Forelimb muscle (tissue), 1 donor: ENCODE data around the gene ABHD10. TPM values are rescaled to one million over a fixed set of nuclear protein-coding genes. Genes with fewer than 3 reads are reported as not detected.

ENCODE experiments used
- DNase-seq: peaks from one replicate; pipeline ENCODE4 v3.0.0-alpha.2; 2013; ENCODE audit warnings: low read depth
- polyA plus RNA-seq: library from polyadenylated mRNA; unstranded; fragments of 120-200 nt; gene quantifications from one replicate; pipeline ENCODE4 v1.2.1, GENCODE V29; 2013; ENCODE audit not compliant: insufficient read length

The ABHD10 gene
- polyA plus RNA-seq, 1 donor = 22.6 TPM

- DNase-seq = no peak
Measured at GRCh38 chr3:111965484-111965883, 13.3 kb upstream of the ABHD10 start.

- DNase-seq = no peak
Measured at GRCh38 chr3:111967068-111967467, 11.8 kb upstream of the ABHD10 start.

- DNase-seq = peak; percentile 54
Measured at GRCh38 chr3:111967651-111968274, 11.1 kb upstream of the ABHD10 start.

DNA sequence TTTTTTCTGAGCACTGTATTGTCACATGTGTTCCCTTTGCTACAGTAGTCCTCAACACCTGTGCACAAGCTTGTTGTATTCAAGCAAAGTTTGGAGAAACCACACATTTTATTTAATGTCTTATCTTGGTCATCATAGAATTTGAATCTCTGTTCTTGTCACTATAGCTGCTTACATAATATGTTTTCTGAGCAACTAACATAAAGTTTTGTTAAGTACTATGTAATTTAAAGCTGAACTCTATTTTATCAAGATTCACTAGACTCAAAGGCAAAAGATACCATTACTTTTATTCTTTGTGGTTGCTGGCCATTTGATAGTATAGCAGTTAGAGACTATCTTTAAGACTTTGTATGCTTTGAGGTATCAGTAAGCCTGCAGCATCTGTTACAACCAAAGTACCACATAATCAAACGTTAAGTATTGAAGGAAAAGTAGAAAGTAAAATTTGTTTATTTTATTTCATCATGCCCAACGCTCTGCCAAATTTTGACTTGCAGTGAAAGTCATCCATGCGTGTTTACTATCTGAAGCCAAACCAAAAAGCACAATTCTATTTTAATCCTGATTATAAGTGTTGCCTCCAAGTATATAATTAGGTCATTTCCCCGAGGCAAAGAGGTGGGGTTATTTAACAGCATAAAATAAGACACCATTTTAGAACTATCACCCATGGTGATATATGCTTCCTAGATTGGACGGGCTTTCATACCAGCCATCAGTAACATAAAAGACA lies 10.3 kb upstream of the ABHD10 start:
- DNase-seq = no peak

DNA sequence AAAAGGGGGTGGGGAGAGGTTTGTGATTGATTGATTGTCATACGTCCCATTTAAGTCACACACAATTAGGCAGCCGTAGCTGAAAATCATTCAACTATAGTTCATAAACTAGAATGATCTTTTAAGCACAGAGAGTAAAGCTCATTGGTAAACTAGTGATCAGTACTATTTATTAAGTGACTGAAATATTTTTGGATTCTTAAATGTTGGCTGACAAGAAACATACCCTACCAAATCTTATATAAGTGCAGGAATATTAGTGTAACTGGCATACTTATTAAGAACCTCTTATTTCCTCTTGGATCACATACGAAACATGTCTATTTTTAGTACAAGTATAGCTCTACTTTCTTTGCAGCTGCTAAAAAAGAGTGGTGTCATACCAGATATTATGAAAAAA lies 8.4 kb upstream of the ABHD10 start:
- DNase-seq = no peak

DNA sequence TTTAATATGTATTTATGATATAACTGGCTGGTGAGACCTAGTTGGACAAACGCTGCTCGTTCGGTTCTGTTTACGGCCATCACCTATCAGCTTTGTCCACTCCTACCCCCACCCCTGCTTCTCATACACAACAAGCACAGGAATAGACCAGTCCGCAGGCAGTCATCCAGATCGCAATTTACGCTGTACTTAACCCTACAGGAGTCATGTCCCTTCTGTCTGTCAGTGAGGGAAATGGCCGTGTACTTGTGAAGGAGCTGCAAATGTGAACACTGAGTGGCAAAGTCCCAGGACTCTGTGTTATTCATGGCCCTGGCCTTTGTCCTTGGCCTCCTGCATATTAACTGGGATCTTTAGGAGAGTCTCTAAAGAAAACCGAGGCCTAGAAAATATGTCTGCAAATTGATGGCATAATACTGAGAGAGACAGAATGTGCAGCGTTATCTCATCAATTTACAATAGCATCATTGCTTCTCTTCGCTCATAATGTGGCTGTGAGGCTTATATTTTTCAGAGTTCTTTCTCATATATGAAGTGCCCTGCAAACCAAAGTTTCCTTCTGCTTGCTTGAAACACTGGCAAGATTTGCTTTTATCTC lies 7.2 kb upstream of the ABHD10 start:
- no peak for DNase-seq

DNA sequence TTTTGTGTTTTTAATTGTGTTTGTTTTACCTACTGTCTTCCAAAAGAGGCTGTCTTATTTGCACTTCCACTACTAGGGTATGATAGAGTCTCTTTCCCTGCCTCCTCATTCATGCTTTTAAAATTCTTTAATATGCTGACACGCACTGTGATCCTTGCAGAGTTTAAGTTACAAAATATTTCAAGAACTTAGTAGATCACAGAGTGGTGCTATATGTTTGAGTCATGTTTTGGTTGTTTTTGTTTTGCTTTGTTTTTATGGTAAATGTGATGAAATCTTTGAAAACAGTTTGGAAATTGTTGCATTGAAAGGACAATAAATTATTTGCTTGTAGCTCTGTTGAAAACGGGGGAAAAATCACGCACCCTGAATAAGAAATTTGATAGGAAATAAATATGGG lies 5.9 kb upstream of the ABHD10 start:
- DNase-seq = no peak

- DNase-seq = no peak
Measured at GRCh38 chr3:111975131-111975530, 3.7 kb upstream of the ABHD10 start.

DNA sequence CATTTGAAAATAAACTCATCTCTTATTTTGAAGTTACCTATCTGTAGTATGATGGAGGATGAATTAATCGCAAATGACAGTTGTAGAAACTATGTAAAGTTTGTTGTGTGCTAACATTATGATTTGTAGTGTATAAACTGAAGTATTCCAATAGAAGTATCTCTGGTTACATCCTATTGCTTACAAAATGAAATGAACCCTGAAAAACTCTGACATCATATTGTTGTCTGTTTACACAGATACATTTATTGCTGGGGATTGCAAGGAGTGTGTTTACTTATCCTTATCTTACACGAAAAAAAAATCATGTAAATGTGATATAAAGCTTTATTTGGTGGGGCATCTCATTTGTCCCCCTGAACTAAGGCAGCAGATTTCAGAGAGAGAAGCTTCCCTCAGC lies 2.6 kb upstream of the ABHD10 start:
- DNase-seq = no peak

- no peak for DNase-seq
Measured at GRCh38 chr3:111979434-111980038, 710 bp downstream of the ABHD10 start.

DNA sequence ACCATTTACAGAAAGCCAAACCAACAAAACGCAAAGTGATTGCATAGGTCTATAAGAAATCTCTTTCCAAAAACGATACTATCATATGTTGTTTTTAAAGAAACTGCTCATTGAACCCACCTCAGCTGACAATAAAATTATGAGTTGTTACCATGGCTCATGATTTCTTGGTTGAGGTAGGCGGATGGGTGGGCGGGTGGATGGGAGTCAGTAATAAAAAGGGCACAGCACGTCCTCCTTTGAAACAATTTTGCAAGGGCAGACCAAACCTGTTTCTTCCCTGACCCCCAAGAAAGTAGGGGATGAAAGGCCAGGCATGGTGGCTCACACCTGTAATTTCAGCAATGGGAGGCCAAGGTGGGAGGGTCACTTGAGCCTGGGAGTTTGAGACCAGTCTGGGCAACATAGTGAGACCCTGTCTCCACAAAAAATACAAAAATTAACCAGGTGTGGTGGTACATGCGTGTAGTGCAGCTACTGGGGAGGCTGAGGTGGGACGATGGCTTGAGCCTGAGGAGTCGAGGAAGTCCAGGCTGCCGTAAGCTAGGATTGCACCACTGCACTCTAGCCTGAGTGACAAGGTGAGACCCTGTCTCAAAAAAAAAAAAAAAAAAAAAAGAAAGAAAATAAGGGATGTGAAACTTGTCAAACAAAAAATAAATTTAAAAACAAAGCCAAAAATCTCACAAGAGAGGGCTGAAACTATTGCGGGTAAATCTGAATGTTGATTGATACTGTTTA lies 2.1 kb downstream of the ABHD10 start:
- DNase-seq = no peak

GRCh38 chr3:111981457-111981763 lies 2.6 kb downstream of the ABHD10 start:
- DNase-seq = no peak

DNA sequence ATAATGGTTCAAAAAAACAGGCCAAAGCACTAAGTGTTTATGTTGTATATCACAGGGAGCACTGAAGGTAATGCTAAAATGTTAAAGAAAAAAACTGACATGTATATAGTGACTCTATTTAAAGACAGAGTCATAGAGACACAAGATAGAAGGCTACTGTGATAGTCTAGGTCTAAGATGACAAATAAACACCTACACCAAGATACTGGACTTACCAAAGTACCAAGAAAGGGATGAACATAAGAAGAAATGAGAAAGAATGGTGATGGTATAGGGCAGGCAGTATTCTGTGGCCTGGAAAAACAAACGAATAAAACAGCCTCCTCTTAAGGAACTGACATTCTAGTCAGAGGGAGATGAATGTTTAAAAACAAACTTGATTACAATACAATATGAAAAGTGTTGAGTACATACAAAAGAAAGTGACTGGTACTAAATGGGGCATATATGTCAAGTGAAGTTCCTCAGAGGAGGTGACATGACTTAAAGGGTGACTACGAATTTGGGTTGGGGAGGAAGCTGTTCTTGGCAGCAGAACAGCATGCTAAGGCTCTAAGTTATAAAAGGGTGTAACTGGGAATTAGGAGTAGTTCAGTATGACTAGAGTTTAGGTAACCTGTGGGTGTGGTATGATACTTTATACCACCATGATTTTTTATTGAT lies 5.9 kb downstream of the ABHD10 start:
- no peak for DNase-seq

DNA sequence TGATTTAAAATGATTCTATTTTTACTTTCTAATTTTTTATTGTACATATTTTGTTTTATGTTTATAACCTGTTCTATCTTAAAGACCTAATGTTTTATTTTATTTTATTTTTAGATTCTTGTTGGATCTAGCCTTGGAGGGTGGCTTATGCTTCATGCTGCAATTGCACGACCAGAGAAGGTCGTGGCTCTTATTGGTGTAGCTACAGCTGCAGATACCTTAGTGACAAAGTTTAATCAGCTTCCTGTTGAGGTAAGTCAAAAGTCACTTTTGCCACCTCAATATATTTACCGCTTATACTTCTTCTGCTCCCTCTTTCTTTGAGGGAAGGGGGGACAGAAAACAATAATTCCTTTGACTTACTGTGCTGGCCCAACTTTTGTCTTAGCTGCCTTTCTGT lies 8.0 kb downstream of the ABHD10 start:
- DNase-seq = no peak

- DNase-seq = no peak
Measured at GRCh38 chr3:111989061-111989678, 10.3 kb downstream of the ABHD10 start.

- DNase-seq = no peak
Measured at GRCh38 chr3:111993038-111993437, 14.2 kb downstream of the ABHD10 start.

DNA sequence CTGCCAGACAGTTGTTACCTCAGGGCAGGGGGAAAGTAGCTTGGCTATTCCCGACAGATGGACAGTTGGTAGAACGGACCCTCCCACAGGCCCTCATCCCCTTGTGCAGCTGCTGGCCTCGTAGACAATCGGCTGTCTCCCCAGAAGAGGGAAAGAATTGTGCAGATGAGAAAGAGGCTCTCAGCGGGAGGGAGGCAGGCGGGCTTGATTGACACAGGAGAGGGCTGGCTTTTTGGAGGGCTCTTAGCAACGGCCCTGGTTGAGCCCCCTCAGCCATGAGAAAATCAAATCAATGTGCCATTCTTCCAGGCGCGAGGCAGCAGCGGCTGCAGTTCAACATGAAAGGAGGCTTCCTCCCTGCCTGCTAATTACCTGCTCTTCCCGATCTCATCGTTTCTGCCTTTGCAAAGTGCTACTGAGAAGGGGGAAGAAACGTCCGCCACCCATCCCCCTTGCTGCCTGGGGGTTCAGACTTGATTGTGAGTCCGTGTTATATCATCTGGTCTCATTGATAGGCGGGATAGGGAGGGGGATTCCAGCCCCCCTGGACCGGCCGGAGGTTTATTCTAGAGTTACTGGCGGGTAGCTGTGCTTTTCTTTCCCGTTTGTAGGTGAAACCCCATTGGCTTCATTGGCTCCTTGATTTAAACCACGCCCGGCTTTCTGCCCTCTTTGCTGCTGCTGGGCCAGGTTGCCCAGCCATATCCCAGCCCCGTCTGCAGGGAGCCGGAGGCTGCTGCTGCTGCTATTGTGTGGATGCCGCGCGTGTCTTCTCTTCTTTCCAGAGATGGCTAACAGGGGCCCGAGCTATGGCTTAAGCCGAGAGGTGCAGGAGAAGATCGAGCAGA lies 20.0 kb downstream of the ABHD10 start, which contains the start of gene TAGLN3:
Gene TAGLN3 (plus strand): TSS at position 287 of the 848 bp plus-strand sequence. CDS start 501 bp downstream, at position 788.
- no peak for DNase-seq

GRCh38 chr3:111999484-112000324 lies 20.9 kb downstream of the ABHD10 start:
- no peak for DNase-seq

- DNase-seq = no peak
Measured at GRCh38 chr3:112000367-112000771, 21.5 kb downstream of the ABHD10 start.
